Measurements from ENCODE around the gene ANKRD36B.
"Not testable (repeated sequence)": the region's sequence is repeated elsewhere in the genome, so short reads cannot be mapped to it uniquely, and the experiment has no call there.

Gene ANKRD36B

DNA sequence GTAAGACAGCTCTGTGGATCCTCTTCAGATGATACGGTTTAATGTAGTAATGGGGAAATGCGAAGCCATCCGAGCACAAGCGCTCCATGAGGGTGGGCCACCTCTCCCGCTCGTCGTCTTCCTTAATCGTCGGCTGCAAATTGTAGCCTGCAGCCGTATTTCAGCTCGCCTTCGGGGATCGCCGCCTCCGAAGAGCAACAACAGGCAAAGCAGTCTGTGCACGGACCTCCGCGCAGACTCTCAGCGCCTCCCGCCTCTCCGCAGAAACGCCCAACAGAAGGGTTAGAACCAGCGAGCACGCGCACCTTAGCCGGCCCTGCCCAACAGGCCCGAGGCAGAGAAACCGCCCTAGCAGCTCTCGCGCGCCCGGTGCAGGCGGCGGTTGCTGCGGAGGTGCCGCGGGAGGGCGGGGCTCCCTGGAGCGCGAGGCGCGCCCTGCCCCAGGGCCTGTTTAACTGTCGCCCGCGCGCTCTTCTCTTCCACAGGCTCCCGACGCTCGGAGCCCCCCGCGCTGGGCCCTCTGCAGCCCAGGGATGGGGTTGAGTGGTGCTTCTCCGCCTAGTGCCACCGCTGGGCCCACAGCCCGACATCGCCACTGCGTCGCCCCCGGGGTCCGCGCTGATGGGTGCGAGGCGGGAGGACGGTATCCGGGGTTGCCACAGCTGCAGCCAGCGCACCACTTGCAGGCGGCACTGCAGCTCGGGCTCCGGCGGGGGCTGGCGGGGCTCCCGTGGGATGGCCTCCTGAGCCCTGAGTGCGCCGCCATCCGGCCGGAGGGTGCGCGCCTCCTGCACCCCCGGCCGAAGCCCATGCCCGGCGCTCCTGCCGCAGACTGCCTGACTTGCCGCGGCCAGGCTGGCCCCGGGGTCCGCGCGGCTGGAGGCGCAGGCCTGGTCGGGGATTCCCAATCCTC lies at the start of gene ANKRD36B:
Gene ANKRD36B, minus strand, starts transcription at position 280 of the 913 bp plus-strand sequence. Its CDS starts 192 bp downstream, at position 88.
- not testable (repeated sequence) for DNase-seq

DNA sequence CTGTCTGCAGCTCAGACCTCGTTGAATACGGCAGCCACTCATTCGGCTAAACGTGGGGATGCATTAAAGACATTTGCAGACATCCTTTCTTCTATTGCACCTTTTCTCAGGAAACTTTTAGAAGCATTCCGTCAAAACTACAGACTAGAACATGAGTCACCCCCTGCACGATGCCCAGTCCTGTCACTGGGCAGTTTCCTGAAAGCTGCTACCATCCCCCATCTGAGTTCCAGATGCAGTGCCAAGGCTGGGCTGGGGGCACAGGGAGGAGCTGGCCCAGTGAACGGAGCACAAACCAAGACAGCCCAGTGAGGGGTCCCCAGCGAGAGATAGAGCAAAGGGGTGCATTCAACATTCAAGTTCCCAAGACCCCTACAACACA lies 36.4 kb upstream of the ANKRD36B start:
- not testable (repeated sequence) for DNase-seq

DNA sequence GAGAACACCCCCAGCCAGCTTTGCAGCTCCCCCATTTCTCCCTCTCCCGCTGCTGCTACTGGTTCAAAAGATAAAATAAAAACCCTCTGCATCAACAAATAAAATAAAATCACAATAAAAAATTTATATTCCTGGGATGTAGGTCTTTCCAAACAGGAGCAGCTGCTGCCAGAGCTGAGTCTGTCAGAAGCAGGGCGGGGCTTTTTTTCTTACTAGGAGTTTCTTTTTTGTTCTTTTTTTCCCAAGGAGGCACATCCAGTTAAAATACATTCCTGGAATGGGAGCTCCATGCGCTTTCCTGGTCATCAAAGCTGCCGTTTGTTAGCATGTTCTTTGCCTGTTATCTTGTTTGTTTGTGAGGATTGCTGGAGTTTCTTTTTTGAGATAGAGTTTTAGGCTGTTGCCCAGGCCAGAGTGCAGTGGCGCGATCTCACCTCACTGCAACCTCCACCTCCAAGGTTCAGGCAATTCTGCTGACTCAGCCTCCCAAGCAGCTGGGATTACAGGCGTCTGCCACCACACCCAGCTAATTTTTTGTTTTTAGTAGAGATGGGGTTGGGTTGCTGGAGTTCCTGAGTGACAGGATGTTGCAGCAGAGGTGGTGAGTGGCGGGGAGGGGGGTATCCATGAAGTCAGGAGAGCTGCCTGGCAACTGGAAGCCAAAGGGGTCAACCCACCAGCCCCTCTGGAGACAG lies 35.8 kb upstream of the ANKRD36B start:
- DNase-seq: not testable (repeated sequence)

DNA sequence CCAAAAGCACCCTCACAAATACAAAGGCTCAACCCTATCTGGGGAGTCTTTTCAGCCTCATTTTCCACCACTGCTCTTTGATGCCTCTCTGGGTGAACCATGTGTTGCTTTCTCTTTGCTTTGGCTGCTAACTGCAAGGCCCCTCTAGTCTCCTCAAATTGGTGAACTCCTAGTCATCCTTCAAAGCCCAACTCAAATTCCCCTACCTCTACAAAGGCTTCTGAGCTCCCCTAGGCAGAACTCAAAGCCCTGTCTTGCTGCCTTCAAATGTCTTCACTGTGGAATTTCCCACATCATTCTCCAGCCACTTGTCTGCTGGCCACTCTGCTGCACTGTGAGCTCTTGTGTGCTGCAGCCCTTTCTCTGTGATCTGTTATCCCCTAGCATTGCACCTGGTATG lies 33.3 kb upstream of the ANKRD36B start:
- DNase-seq: not testable (repeated sequence)

DNA sequence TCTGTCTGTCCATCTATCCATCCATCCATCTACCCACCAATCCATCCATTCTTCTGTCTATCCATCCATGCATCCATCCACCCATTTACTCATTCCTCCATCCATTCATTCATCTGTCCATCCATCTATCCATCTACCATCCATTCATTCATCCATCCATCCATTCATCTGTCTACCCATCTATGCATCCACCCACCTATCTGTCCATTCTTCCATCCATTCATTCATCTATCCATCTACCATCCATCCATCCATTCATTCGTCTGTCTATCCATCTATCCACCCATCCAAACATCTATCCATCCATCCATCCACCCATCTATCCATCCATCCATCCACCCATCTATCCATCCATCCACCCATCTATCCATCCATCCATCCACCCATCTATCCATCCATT lies 30.8 kb upstream of the ANKRD36B start:
- DNase-seq: not testable (repeated sequence)

DNA sequence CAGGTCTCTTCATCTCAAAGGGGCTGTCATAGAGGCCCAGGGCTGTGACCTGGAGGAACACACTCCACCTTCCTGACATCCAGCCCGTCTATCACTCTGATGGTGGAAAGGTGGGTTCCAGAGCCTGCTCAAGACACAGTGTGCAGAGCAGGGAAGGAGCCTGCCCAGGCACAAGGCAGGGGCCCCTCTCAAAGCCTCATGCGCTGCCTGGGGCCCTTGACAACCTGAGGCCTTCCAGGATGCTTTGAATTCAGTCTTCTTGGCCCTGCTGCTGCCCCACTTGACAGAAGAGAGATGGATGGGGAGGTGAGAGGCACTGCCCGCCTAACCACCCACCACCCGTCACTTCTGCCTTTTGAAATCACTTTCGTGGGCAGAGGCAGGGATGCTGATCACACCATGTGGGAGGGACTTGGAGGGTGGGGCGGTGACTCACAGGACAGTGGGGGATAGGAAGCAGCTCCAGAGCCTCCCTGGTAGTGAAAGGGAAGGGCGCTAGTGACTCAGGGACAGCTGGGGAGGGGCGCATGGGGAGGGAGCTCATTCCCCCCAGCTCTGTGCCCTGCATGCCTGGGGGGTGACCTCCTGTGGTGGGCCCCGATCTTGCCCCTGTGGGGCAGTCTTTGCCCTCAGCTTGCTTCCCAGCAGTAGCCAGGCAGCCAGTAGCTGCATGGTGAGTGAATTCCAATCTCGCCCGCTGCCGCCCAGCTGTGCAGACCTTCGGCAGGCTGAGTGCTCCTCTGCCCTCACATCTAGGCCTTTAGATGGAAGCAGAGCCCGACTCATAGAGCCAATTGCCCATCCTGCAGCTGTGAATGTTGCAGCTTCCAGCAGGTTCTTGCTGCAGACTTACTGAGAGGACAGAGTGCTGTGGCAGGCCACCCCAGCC lies 29.5 kb upstream of the ANKRD36B start:
- DNase-seq: not testable (repeated sequence)

DNA sequence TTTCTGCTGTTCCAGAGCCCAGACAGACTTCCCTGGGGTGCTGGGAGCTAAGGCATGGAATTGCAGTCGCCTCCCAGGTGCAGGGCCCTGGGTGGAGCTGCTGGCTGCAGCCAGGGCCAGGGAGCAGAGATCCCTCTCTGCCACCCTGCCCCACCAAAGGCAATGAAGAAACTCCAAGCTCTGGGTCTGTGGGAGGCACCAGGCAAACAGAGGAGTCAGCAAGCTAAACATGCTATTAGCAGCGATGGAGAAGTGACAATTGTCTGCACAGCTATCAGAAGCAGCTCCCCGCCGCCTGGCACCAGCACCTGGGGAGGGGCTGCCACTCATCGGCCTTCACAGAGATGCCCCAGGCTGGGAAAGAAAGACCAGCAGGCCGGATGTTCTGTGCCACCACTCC lies 28.2 kb upstream of the ANKRD36B start:
- DNase-seq: no peak

DNA sequence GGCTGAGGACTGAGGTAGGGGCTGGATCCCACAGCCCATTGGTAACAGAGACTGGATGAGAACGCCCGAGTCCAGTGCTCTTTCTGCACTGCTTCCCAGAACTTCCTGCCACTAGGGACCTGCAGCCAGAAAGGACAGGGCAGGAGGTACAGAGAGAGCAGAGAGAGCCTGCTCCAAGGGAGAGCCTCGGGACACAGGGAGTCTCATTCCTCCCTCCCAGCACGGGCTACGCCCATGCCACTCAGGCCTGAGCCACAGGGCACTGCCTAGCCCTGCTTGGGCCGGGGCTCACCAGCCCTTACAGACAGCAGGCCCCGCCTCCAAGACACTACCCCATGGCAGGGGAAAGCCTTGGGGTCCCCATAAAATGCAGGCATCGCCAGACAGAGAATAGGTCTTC lies 26.1 kb upstream of the ANKRD36B start:
- DNase-seq: not testable (repeated sequence)

DNA sequence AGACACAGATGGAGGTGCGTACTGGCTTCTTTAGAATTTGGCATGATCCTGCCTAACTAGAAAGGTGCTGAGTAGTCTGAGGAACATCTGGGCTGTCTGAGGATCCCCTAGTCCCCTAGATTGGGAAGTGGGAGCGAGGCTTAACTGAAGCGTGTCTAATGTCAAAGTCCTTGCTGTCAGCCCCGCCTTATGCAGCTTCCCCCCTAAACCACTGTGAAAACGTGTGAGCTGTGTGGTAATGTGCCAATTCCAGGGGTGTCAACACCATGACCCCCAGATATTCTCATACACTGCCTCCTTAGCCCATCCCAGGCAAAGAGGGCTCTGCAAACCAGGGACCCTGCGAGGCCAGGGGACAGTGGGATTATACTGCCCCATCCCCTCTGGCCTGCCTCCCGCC lies 22.2 kb upstream of the ANKRD36B start:
- DNase-seq: not testable (repeated sequence)

DNA sequence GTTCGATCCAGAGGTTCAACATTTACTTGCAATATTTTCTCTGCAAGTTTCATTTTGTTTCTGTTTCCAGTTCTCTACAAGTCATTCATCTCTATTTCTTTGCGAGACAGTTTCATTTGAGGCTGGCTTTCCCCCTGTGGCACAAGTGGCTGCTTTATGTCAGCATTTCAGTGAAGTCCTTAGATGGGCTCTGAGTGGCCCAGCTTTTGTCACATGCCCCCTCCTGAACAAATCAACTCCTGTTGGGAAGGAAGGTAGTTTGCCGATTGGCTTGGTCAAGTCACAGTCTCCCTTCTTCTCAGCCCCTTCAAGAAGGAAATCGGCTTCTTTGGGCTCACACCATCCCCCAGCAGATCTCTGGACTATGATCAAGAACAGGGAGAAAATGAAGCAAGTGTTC lies 19.1 kb upstream of the ANKRD36B start:
- not testable (repeated sequence) for DNase-seq

DNA sequence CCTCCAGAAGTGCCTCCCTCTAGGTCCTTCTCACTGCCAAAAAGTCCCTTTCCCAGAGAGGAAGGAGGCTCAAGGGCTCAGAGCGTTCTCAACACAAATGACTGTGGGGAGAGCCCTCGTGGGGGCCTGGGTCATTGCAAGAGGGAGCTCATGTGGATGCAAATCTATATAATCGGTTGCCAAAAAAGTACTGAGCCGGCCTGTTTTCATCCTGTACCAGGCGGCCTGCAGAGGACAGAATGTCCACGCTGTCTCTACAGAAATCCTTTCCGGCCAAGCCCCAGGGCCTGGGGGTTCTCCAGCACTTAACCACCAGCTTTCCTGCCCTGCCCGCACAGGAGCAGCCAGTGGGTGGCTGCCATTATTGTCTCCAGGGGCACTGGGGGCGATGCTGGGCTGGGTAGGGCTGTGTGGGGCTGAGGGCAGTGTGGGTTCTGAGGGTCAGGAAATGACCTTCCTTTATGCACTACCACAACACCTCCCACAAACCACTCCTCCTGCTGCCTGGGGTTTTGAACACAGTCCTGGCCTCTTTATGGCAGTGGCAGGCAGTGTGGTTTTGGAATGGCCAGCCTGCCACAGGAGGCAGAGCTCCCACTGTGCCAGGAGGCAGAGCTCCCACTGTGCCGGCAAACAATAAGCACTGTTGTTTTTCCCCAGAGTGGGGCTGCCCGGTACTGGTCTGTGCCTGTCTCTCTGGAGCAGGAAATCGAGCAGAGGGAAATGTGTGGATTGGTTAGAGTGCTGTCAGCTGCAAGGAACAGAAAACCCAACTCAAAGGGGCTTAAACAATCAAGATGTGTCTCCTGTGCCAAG lies 16.1 kb upstream of the ANKRD36B start:
- not testable (repeated sequence) for DNase-seq

DNA sequence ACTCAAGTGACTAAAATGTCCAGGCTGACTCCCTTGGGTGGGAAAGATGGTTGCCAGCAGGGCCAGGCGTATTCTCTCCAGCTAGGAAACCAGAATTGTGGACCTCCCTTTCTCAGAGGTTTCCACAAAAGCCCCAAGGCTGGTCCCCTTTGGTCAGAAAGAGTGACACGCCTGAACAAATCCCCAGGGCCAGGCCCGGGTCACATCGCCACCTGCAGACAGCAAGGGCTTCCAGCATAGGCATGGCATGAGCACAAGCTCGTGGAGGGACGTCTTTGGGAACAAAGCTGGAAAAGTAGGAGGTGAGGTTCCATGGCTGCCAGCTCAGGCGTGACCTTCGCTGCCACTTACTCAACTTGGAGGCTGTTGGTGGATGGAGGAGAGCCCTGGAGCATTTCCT lies 15.4 kb upstream of the ANKRD36B start:
- DNase-seq: not testable (repeated sequence)

DNA sequence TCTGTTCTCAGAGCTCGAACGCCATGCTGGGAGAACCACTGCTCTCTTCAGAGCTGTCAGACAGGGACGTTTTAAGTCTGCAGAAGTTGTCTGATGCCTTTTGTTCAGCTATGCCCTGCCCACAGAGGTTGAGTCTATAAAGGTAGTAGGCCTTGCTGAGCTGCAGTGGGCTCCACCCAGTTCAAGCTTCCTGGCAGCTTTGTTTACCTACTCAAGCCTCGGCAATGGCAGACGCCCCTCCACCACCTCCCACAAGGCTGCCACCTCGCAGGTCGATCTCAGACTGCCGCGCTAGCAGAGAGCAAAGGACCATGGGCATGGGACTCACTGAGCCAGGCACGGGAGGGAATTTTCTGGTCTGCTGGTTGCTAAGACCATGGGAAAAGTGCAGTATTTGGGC lies 11.9 kb upstream of the ANKRD36B start:
- not testable (repeated sequence) for DNase-seq

DNA sequence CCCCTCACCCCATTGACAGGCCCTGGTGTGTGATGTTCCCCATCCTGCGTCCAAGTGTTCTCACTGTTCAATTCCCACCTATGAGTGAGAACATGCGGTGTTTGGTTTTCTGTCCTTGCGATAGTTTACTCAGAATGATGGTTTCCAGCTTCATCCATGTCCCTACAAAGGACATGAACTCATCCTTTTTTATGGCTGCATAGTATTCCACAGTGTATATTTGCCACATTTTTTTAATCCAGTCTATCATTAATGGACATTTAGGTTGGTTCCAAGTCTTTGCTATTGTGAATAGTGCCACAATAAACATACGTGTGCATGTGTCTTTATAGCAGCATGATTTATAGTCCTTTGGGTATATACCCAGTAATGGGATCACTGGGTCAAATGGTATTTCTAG lies 6.5 kb upstream of the ANKRD36B start:
- not testable (repeated sequence) for DNase-seq

DNA sequence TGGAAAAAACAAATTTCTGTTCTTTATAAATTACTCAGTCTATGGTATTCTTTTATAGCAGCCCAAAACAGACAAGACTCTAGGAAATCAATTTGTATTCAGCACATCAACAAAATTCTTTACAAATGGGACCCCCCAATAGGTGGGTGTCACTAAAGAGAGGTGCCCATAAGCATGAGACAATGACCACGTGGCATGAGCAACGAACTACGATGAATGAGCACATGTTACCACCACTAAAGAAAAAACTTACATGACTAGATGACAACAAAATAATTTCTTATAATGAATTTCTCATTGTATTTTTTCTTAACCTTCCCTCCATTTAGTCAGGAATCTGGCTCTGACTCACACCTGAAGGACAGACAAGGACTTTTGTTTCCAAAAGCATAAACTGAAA lies 3.8 kb upstream of the ANKRD36B start:
- not testable (repeated sequence) for DNase-seq

DNA sequence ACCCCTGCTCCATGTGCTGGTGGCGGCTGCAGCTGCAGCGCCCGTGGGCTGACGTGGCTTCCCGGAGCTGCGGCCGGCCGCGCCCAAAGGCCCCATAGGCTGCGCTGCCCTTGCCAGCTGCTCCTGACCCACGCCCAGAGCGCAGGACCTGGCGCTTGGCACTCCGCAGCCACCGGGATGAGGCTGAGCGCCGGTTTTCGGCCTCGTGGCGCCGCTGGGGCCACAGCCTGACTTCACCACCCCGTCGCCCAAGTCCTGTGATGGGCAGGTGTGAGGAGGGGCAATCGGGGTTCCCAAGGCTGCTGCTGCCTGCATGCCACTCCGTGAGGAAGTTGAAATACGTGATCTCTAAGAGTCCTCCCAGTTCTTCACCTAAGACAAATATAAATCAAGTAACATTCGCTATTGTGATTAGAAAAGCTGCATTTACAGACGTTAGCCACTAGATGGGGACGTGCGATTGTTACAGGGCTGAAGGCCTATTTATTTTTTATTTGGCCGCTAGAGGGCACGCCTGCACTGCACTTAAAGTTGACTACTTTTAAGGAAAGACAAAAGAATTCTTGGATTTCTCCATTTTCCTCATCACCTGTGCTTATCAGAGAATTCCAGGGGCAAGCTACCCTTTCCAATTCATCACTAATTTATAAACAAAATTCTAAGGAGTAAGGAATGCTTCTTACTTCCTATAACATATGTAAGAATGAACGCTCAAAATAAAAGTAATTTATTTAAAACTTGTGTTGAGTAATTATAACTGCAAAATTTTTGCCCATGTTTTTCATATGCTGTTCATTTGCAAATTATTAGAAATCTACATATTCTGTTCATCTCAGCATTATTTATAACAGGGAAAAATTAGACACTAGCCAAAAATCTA lies 1.1 kb upstream of the ANKRD36B start:
- not testable (repeated sequence) for DNase-seq

DNA sequence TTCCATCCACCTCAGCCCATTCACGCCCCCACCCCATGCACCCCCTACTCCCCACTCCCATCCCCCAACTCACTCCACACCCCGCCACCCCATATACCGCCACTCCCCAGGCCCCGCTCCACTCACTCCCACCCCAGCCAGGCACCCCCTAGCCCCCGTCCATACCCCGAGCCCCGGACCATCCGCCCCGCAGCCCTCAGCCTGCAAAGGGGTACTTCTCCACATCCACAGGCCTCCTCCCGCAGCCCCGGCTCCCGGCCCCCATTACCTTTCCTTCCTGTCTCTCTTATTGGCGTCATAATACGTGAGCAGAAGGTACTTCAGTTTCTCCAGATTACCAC lies 450 bp downstream of the ANKRD36B start:
- DNase-seq: not testable (repeated sequence)

DNA sequence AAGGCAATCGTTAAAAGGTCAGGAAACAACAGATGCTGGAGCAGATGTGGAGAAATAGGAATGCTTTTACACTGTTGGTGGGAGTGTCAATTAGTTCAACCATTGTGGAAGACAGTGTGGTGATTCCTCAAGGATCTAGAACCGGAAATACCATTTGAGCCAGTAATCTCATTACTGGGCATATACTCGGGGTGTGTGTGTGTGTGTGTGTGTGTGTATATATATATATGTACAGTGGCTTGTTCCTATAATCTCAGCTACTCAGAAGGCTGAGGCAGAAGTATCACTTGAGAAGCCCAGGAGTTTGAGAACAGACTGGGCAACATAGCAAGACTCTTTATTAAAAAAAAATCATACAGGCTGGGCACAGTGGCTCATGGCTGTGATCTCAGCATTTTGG lies 24.0 kb downstream of the ANKRD36B start:
- not testable (repeated sequence) for DNase-seq

DNA sequence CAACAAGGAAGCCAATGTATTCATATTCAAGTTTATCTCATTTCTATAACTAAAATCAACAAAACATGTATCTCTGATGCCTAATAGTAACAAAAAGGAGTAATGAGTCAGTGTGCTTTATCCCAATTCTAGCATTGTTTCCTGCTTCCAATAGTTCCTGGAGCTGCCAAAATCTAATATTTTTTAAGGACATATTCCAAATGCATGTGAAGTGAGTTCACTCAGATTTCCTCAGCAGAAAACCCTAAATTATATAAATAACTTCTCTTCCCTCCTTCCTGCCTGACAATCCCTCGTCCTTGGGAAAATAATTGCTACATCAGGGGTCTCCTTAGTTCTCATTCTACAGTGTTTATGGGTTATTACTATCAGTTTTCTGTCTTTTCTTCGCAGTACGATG lies 37.3 kb downstream of the ANKRD36B start:
- not testable (repeated sequence) for DNase-seq

DNA sequence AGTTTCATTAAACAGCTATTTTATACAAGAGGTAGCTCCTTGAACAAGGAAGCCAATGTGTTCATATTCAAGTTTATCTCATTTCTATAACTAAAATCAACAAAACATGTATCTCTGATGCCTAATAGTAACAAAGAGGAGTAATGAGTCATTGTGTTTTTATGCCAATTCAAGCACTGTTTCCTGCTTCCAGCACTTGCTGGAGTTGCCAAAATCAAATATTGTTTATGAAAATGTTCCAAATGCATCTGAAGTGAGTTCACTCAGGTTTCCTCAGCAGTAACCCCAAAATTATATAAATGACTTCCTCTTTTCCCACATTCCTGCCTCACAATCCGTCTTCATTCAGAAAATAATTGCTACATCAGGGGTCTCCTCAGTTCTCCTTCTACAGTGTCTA lies 39.2 kb downstream of the ANKRD36B start:
- DNase-seq: not testable (repeated sequence)

DNA sequence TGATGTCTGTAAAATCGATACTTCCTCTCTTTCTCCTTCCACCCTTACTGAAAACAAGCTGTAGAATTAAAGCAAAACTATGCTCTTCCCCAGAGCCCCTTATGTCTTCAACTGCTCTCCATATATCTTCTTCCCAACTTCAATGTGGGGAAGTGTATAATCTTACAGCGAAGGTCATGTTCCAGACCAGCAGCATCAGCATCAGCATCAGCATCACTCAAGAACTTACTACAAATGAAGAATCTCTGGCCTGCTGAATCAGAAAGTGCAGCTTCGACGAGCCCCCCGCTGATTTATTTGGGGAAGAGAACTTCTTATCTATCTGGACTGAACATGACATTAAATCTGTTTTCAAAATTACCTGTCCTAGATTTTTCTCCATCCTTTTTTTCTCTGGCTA lies 40.6 kb downstream of the ANKRD36B start:
- not testable (repeated sequence) for DNase-seq
